Tibial nerve (tissue), 4 donors: Measurements from ENCODE around the gene ARHGAP29.

Experiments used
- CTCF ChIP-seq, 5 experiments: fragments of 200-600 bp in 3 of 5; fragments of 450-650 bp in 2 of 5; sonication (generic) in 3 of 5; IDR thresholded peaks; one replicate each; pipeline ENCODE4 v1.5.1; 2016 to 2019; ENCODE audit warnings: antibody characterized with exemption in 5 of 5, mild to moderate bottlenecking in 3 of 5, moderate library complexity in 2 of 5
- EP300 ChIP-seq, 2 donors: sonication (generic); formaldehyde crosslinking; IDR thresholded peaks; one replicate each; pipeline ENCODE4 v1.6.1; 2017; ENCODE audit warnings: antibody characterized with exemption in 2 of 2, mild to moderate bottlenecking in 1 of 2
- POLR2A ChIP-seq, 2 donors: fragments of 450-650 bp; IDR thresholded peaks; one replicate each; pipeline ENCODE4 v1.6.1; 2017; ENCODE audit warnings: antibody characterized with exemption in 2 of 2, mild to moderate bottlenecking in 2 of 2, moderate library complexity in 2 of 2

- no peak for TF ChIP-seq POLR2A (IDR thresholded peaks at IDR 0.05)
- TF ChIP-seq CTCF (IDR thresholded peaks at IDR 0.05): no peak
- no peak for TF ChIP-seq EP300 (IDR thresholded peaks at IDR 0.05)
Measured at GRCh38 chr1:94270801-94271203, 33.4 kb upstream of the ARHGAP29 start.
